Subcutaneous adipose tissue (tissue), 4 donors: Measurements from ENCODE around the gene PUSL1. TPM values are rescaled to one million over a fixed set of nuclear protein-coding genes. Genes with fewer than 3 reads are reported as not detected.

Source experiments
- small RNA-seq: library from RNA; depleted of rRNA; stranded (forward); fragments of <200 nt; gene quantifications from one replicate; pipeline ENCODE3, GENCODE V24; 2016
- total RNA-seq, 4 donors: library from RNA; depleted of rRNA; stranded (reverse); fragments of >200 nt; gene quantifications; one replicate each; pipeline ENCODE4 v1.1.0, GENCODE V29; 2016
- TF ChIP-seq, protein P1 (sequence below): fragments of 450-650 bp; IDR thresholded peaks from one replicate; pipeline ENCODE4 v1.5.1; 2016; ENCODE audit warnings: low read depth, mild to moderate bottlenecking, control low read depth, antibody characterized with exemption, moderate library complexity

PUSL1 gene
- total RNA-seq, 4 donors from 2014 or later: 7.2 to 12.9 (median 10.9) TPM

DNA sequence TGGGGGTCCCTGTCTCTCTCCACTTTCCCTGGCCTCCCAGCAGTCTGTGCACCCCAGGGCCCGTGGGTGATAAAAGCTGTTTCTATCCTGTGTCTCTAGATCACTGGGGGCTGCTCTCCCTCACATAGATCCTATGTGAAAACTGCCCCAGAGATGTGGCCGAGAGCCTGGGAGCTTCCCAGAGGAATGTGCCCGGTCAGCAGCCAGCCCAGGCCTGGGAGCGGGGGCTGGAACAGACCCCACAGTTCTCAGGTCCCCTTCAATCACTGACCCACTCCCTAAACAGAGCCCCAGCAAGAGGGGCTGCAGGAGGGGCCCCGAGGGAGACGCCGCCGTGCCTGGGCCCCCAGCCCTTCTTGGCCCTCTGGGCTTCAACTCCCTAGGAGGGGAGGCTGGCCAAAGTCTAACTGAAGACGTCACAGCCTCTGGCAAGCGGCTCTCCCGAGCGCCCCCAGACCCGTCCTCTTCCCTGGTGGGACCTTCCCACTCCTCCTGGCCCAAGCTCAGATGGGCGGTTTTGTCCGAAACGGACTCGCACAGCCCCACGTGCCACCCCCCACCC is 49.6 kb downstream of the PUSL1 start:
- TF ChIP-seq, protein P1, sequence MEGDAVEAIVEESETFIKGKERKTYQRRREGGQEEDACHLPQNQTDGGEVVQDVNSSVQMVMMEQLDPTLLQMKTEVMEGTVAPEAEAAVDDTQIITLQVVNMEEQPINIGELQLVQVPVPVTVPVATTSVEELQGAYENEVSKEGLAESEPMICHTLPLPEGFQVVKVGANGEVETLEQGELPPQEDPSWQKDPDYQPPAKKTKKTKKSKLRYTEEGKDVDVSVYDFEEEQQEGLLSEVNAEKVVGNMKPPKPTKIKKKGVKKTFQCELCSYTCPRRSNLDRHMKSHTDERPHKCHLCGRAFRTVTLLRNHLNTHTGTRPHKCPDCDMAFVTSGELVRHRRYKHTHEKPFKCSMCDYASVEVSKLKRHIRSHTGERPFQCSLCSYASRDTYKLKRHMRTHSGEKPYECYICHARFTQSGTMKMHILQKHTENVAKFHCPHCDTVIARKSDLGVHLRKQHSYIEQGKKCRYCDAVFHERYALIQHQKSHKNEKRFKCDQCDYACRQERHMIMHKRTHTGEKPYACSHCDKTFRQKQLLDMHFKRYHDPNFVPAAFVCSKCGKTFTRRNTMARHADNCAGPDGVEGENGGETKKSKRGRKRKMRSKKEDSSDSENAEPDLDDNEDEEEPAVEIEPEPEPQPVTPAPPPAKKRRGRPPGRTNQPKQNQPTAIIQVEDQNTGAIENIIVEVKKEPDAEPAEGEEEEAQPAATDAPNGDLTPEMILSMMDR: no peak

DNA sequence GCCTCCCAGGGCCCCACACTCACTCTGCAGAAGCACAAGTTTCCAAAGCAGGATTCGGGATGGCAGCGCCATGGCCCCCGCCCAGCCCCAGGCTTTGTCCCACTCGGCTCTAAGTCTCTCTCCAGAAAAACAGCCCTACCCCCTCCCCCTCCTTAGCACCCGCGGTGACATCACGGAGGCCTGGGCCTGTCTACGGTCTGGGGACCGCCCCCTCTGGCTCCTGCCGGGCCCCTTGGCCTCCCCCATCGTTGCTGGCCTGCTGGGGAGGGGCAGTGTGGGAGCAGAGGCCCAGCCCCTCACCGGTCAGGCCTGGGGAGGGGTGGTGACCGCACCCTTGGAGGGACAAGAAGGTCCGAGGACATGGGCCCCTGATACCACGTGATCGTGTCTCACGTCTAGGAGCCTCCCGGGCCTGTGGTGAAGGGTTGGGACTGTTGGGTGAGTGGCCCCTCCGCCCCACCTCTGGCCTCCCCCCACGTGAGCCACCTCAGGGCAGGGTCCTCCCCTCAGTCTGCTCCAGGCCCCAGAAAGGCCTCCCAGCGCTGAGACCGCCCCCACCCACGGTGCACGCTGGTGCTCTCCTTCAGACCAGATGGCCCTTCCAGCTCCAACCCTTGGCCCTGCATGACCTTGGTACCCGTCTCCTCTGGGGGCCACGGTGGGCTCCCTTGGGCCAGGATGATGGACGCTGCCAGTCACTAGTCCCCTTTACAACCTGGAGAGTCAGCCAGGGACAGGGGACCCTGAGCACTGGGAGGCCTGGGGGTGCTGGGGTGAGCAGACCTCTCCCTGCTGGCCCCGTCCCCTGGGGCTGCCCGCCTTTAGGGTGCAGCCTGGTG is 50.3 kb downstream of the PUSL1 start, which contains the start of gene MXRA8:
Gene MXRA8, minus strand, starts transcription at position 123 of the 839 bp plus-strand sequence. Its CDS starts 51 bp downstream, at position 72.
- TF ChIP-seq, protein P1: no peak

GRCh38 chr1:1359308-1359663 is 50.9 kb downstream of the PUSL1 start:
- TF ChIP-seq, protein P1: no peak

DNA sequence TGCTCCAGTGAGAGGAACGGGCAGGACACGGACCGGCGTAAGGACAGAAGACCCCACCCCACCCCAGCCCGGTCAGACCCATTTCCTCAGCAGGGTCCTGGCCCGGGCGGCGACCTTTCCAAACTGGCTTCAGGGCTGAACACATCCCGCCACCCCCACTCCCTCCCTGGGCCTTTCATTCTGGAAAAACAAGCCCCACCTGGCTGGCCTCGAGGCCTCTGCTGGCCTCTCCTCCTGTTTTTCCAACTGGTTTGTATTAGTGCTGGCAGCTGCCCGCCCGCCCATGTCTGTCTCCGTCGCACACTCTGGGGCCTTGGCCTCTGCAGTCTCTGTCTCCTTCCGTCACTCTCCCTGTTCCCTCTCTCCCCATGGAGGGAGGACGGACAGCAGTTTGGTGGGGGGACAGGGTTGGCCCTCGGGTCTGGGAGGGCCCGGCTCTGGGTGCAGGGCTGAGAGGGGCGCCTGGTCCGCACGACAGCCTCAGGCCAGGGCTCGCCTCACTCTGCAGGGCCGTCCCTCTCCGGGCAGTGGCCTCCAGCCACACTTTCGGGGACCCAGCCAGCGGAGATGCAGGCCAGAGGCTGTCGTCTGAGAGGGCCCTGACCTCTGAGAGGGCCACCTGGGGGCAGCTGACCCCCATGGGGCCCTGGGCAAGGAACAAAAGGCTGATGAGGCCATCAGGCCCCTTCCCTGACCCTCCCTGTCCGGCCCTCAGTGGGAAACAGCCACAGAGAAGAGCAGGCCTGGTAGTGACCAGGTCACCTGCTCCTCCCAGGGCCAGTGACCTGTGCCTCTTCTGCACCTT is 51.5 kb downstream of the PUSL1 start:
- TF ChIP-seq, protein P1: no peak

GRCh38 chr1:1360506-1361169 is 52.2 kb downstream of the PUSL1 start:
- TF ChIP-seq, protein P1: no peak

Small RNA genes lying within 50 kb of the gene (small RNA-seq; reads per million reads assigned to genes)
- not detected for gene MIR6726

Other genes starting within 250 kb of the PUSL1 start
- gene RNF223, start 234.3 kb upstream of the PUSL1 start, total RNA-seq: not detected
- gene C1orf159, start 192.5 kb upstream of the PUSL1 start, total RNA-seq: 10 to 100 TPM in 1 of 4 donors, 1 to 10 TPM in 3; 3.7 to 14.7 (median 7.2) TPM
- gene TTLL10, start 134.7 kb upstream of the PUSL1 start, total RNA-seq: under 1 TPM in 1 of 4 donors, not detected in 3; 0.19 TPM
- gene TNFRSF18, start 102.0 kb upstream of the PUSL1 start, total RNA-seq: 1 to 10 TPM in 1 of 4 donors, under 1 TPM in 1, not detected in 2; 0.44 to 2.6 TPM
- gene TNFRSF4, start 94.4 kb upstream of the PUSL1 start, total RNA-seq: 1 to 10 TPM in 2 of 4 donors, under 1 TPM in 1, not detected in 1; 0.68 to 4.7 (median 1.6) TPM
- gene SDF4, start 76.6 kb upstream of the PUSL1 start, total RNA-seq: 100 to 1,000 TPM in 2 of 4 donors, 10 to 100 TPM in 2; 42.6 to 143 (median 87.8) TPM
- 10 to 100 TPM in 1 of 4 donors, 1 to 10 TPM in 3; 7.2 to 13.9 (median 7.8) TPM for gene B3GALT6, start 76.4 kb upstream of the PUSL1 start, total RNA-seq
- 1 to 10 TPM in 3 of 4 donors, not detected in 1; 1.1 to 2.3 (median 1.4) TPM for gene C1QTNF12, start 61.9 kb upstream of the PUSL1 start, total RNA-seq
- 10 to 100 TPM; 20.1 to 35.4 (median 33.5) TPM for gene UBE2J2, start 34.7 kb upstream of the PUSL1 start, total RNA-seq
- gene SCNN1D, start 28.2 kb upstream of the PUSL1 start, total RNA-seq: 1 to 10 TPM in 3 of 4 donors, under 1 TPM in 1; 0.82 to 4.1 (median 1.5) TPM
- 10 to 100 TPM; 13.4 to 43.3 (median 18.8) TPM for gene ACAP3, start 667 bp upstream of the PUSL1 start, total RNA-seq
- 100 to 1,000 TPM in 1 of 4 donors, 10 to 100 TPM in 3; 50.5 to 122 (median 60.6) TPM for gene INTS11, start 16.1 kb downstream of the PUSL1 start, total RNA-seq
- 10 to 100 TPM in 1 of 4 donors, 1 to 10 TPM in 3; 4.9 to 33.0 (median 9.4) TPM for gene CPTP, start 16.2 kb downstream of the PUSL1 start, total RNA-seq
- gene TAS1R3, start 22.7 kb downstream of the PUSL1 start, total RNA-seq: under 1 TPM in 2 of 4 donors, not detected in 2; 0.22 to 0.75 TPM
- 10 to 100 TPM; 26.2 to 80.3 (median 39.5) TPM for gene DVL1, start 40.8 kb downstream of the PUSL1 start, total RNA-seq
- 100 to 1,000 TPM in 3 of 4 donors, 10 to 100 TPM in 1; 48.8 to 226 (median 163) TPM for gene MXRA8, start 50.0 kb downstream of the PUSL1 start, total RNA-seq
- gene AURKAIP1, start 66.6 kb downstream of the PUSL1 start, total RNA-seq: 100 to 1,000 TPM in 1 of 4 donors, 10 to 100 TPM in 3; 53.6 to 153 (median 83.5) TPM
- 100 to 1,000 TPM; 146 to 268 (median 194) TPM for gene CCNL2, start 90.7 kb downstream of the PUSL1 start, total RNA-seq
- 100 to 1,000 TPM in 3 of 4 donors, 10 to 100 TPM in 1; 87.9 to 222 (median 116) TPM for gene MRPL20, start 98.7 kb downstream of the PUSL1 start, total RNA-seq
- gene ANKRD65, start 112.7 kb downstream of the PUSL1 start, total RNA-seq: 10 to 100 TPM in 2 of 4 donors, 1 to 10 TPM in 2; 4.1 to 15.4 (median 8.7) TPM
- gene VWA1, start 127.1 kb downstream of the PUSL1 start, total RNA-seq: 10 to 100 TPM in 2 of 4 donors, 1 to 10 TPM in 2; 6.0 to 21.3 (median 10.3) TPM
- gene ATAD3C, start 141.1 kb downstream of the PUSL1 start, total RNA-seq: under 1 TPM in 1 of 4 donors, not detected in 3; 0.19 TPM
- 10 to 100 TPM in 2 of 4 donors, 1 to 10 TPM in 2; 5.4 to 23.6 (median 11.2) TPM for gene ATAD3B, start 163.2 kb downstream of the PUSL1 start, total RNA-seq
- gene ATAD3A, start 203.6 kb downstream of the PUSL1 start, total RNA-seq: 10 to 100 TPM in 3 of 4 donors, 1 to 10 TPM in 1; 9.3 to 22.6 (median 12.9) TPM
- gene TMEM240, start 232.0 kb downstream of the PUSL1 start, total RNA-seq: 1 to 10 TPM in 3 of 4 donors, not detected in 1; 1.3 to 5.1 (median 3.2) TPM